ENCODE data around the gene ADAMTS6.

- TF ChIP-seq CTCF (IDR thresholded peaks at IDR 0.05; ENCODE audit: insufficient read depth, low read length, poor library complexity, severe bottlenecking) (no peak), EZH2phosphoT487 (conservative IDR thresholded peaks at IDR 0.05; ENCODE audit: low read length) (no peak)
Observed at GRCh38 chr5:65468633-65469032, 13.1 kb downstream of the ADAMTS6 start.

Data from SU-DHL-6 (cell line).